AG09309 (cell line): ENCODE measurements around the gene TMCO2.

Experiments used
- DNase-seq: peaks from one replicate; pipeline ENCODE4 v3.0.0-alpha.2; 2010; ENCODE audit warnings: low read depth
- H3K4me3 ChIP-seq: 2 replicates; pipeline ENCODE4 v1.5.1; 2011; ENCODE audit warnings: mild to moderate bottlenecking, low read depth, low read length, moderate library complexity; ENCODE audit not compliant: control insufficient read depth
- TF ChIP-seq, protein P1 (sequence below): IDR thresholded peaks from 2 replicates; pipeline ENCODE4 v1.5.1; 2011; ENCODE audit warnings: mild to moderate bottlenecking, low read depth, low read length, inconsistent platforms; ENCODE audit not compliant: insufficient read depth, control insufficient read depth; ENCODE audit errors: missing control alignments

The TMCO2 gene

DNA sequence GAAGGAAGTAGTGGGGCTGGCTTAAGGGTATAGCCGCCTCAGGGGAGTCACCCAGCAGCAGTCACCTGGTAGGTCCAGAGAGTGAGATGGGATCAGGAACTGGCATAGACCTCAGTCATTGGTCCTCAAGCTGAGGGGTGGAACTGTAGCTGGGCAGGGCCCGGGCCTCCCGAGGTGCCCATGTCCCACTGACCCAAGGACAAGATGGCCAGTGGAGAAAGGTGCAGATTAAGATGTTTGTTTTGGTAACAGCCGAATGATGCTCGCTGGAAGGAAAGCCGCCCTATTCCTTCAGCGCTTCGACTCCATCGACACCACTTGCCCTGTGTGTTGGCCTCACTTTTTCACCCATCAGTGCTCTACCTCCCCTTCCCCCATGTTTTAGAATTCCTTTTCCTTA lies 52.9 kb downstream of the TMCO2 start:
- TF ChIP-seq, protein P1, sequence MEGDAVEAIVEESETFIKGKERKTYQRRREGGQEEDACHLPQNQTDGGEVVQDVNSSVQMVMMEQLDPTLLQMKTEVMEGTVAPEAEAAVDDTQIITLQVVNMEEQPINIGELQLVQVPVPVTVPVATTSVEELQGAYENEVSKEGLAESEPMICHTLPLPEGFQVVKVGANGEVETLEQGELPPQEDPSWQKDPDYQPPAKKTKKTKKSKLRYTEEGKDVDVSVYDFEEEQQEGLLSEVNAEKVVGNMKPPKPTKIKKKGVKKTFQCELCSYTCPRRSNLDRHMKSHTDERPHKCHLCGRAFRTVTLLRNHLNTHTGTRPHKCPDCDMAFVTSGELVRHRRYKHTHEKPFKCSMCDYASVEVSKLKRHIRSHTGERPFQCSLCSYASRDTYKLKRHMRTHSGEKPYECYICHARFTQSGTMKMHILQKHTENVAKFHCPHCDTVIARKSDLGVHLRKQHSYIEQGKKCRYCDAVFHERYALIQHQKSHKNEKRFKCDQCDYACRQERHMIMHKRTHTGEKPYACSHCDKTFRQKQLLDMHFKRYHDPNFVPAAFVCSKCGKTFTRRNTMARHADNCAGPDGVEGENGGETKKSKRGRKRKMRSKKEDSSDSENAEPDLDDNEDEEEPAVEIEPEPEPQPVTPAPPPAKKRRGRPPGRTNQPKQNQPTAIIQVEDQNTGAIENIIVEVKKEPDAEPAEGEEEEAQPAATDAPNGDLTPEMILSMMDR = no peak
- no peak for DNase-seq
- H3K4me3 ChIP-seq = no peak overlapping the region

DNA sequence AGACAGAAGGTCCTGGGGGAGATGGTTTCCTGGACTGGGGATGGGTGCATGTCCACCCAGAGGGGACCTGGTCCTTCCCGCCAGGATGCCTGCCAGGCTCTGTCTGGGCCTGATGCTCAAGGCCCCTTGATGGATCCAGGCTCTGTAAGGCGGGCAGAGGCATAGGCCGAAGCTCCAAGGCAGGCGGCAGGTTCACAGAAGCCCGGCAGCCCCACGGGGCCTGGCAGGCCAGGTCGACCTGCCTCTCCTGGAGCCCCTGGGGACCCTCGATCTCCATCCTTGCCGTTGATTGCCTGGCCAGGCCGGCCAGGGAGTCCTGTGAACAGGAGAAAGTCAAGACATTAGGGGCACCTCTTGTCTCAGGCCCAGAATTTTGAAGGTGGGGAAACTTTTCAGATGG lies 53.3 kb downstream of the TMCO2 start:
- TF ChIP-seq, protein P1 = no peak
- no peak for DNase-seq
- H3K4me3 ChIP-seq = no peak overlapping the region
